Measurements from ENCODE around the gene SLC16A6.

- no peak for TF ChIP-seq POLR2A (IDR thresholded peaks at IDR 0.05; ENCODE audit: low read depth, low read length)
- TF ChIP-seq POLR2AphosphoS5 (IDR thresholded peaks at IDR 0.05; ENCODE audit: low read depth, low read length): no peak
- TF ChIP-seq TAF1 (IDR thresholded peaks at IDR 0.05; ENCODE audit: low read depth, low read length): no peak
Measured at GRCh38 chr17:68302066-68302564, 11.2 kb upstream of the SLC16A6 start.
